Cardiac muscle cell (in vitro differentiated cells and primary cell): Measurements from ENCODE around the gene LYZL1. TPM values are rescaled to one million over a fixed set of nuclear protein-coding genes. Genes with fewer than 3 reads are reported as not detected.

Experiments used
- DNase-seq, 2 donors: peaks; one replicate each; pipeline versions ENCODE4 v3.0.0 to v3.0.0-alpha.2; 2010 to 2017; ENCODE audit warnings: low read depth in 1 of 2, low spot score in 1 of 2
- H3K27ac ChIP-seq: fragments of 200-600 bp; sonication (generic); 2 replicates; pipeline ENCODE4 v1.5.1; 2016
- H3K27me3 ChIP-seq: fragments of 200-600 bp; sonication (generic); 2 replicates; pipeline ENCODE4 v1.6.0; 2016; ENCODE audit warnings: control low read depth
- H3K36me3 ChIP-seq: fragments of 200-600 bp; sonication (generic); 2 replicates; pipeline ENCODE4 v1.5.1; 2016; ENCODE audit warnings: control low read depth
- H3K4me1 ChIP-seq: fragments of 200-600 bp; sonication (generic); 2 replicates; pipeline ENCODE4 v1.8.1; 2017; ENCODE audit warnings: low read depth, mild to moderate bottlenecking, mixed run types
- H3K4me3 ChIP-seq: fragments of 200-600 bp; sonication (generic); 2 replicates; pipeline ENCODE4 v1.5.1; 2016; ENCODE audit warnings: mild to moderate bottlenecking
- H3K9me3 ChIP-seq: fragments of 200-600 bp; sonication (generic); 2 replicates; pipeline ENCODE4 v1.5.1; 2017; ENCODE audit warnings: low read depth, mild to moderate bottlenecking, control low read depth
- CTCF ChIP-seq: IDR thresholded peaks from 2 replicates; pipeline ENCODE4 v1.5.1; 2012; ENCODE audit warnings: low read depth, mild to moderate bottlenecking, low read length
- polyA plus RNA-seq: library from polyadenylated mRNA; unstranded; fragments of >200 nt; fragmentation: Nextera tagmentation; extraction: Ambion mirVana; gene quantifications from 2 replicates; pipeline ENCODE4 v1.2.1, GENCODE V29; 2016
- total RNA-seq: library from RNA; depleted of rRNA; stranded (reverse); fragments of >200 nt; gene quantifications from 2 replicates; pipeline ENCODE4 v1.2.3, GENCODE V29; 2016

LYZL1 gene
- total and polyA plus RNA-seq, 2 experiments from 2014 or later: 0.17 TPM; not detected in 1

- Histone ChIP-seq H3K4me1 (no peaks in the 10 kb centered on the region), H3K27ac (no peak overlapping the region), H3K36me3 (no peaks in the 10 kb centered on the region), H3K9me3 (no peaks in the 10 kb centered on the region), H3K27me3 (no peaks in the 10 kb centered on the region), H3K4me3 (no peak overlapping the region)
- TF ChIP-seq CTCF: no peak
- peak in 1 of 2 donors; percentile 41 for DNase-seq
Measured at GRCh38 chr10:29343607-29344038, 54.8 kb downstream of the LYZL1 start.

- Histone ChIP-seq H3K27me3 (no peaks in the 10 kb centered on the region), H3K36me3 (no peaks in the 10 kb centered on the region), H3K9me3 (no peaks in the 10 kb centered on the region), H3K4me1 (no peaks in the 10 kb centered on the region), H3K27ac (no peak overlapping the region), H3K4me3 (no peak overlapping the region)
- TF ChIP-seq CTCF: no peak
- DNase-seq: peak in 1 of 2 donors; percentile 53
Measured at GRCh38 chr10:29344073-29344820, 55.4 kb downstream of the LYZL1 start.

- DNase-seq: no peak
- H3K27me3 ChIP-seq: no peaks in the 10 kb centered on the region
- H3K36me3 ChIP-seq: no peaks in the 10 kb centered on the region
- H3K4me3 ChIP-seq: no peak overlapping the region
- no peaks in the 10 kb centered on the region for H3K4me1 ChIP-seq
- no peak overlapping the region for H3K27ac ChIP-seq
- TF ChIP-seq CTCF: no peak
- no peaks in the 10 kb centered on the region for H3K9me3 ChIP-seq
Measured at GRCh38 chr10:29345144-29345909, 56.5 kb downstream of the LYZL1 start.

- Histone ChIP-seq H3K27me3 (no peaks in the 10 kb centered on the region), H3K4me3 (no peak overlapping the region), H3K36me3 (no peaks in the 10 kb centered on the region), H3K27ac (no peak overlapping the region), H3K4me1 (no peaks in the 10 kb centered on the region), H3K9me3 (no peaks in the 10 kb centered on the region)
- DNase-seq: no peak
- no peak for TF ChIP-seq CTCF
Measured at GRCh38 chr10:29345910-29346209, 57.0 kb downstream of the LYZL1 start.

GRCh38 chr10:29346296-29347001 lies 57.6 kb downstream of the LYZL1 start:
- no peak overlapping the region for H3K4me3 ChIP-seq
- no peak for DNase-seq
- no peaks in the 10 kb centered on the region for H3K36me3 ChIP-seq
- TF ChIP-seq CTCF: no peak
- H3K4me1 ChIP-seq: no peaks in the 10 kb centered on the region
- H3K27ac ChIP-seq: no peak overlapping the region
- no peaks in the 10 kb centered on the region for H3K9me3 ChIP-seq
- H3K27me3 ChIP-seq: no peaks in the 10 kb centered on the region
